Ureter (tissue), 1 donor: ENCODE results near the gene TOMT. TPM values are rescaled to one million over a fixed set of nuclear protein-coding genes. Genes with fewer than 3 reads are reported as not detected.
"Not testable (repeated sequence)": the region's sequence is repeated elsewhere in the genome, so short reads cannot be mapped to it uniquely, and the experiment has no call there.

Source experiments
- DNase-seq: peaks from one replicate; pipeline ENCODE4 v3.0.0-alpha.2; 2020; ENCODE audit warnings: low spot score
- total RNA-seq: library from RNA; stranded (reverse); gene quantifications from one replicate; pipeline ENCODE4 v1.2.4, GENCODE V29; 2023
- donor health status: DM: yes; HTN: yes; CAD: no.

Gene TOMT
- total RNA-seq, 1 donor from 2014 or later, result not detected

GRCh38 chr11:72124046-72124445 lies 18.3 kb downstream of the TOMT start:
- DNase-seq, result no peak

- DNase-seq, result no peak
These were observed 20.2 kb downstream of the TOMT start for GRCh38 chr11:72125956-72126355.

GRCh38 chr11:72127923-72128322 lies 22.2 kb downstream of the TOMT start:
- DNase-seq, result no peak

- no peak for DNase-seq
These were observed 23.7 kb downstream of the TOMT start for GRCh38 chr11:72129381-72129780.

- no peak for DNase-seq
These were observed 26.9 kb downstream of the TOMT start for GRCh38 chr11:72132646-72133045.

- not testable (repeated sequence) for DNase-seq
These were observed 29.7 kb downstream of the TOMT start, which contains the start of gene FOLR3 for GRCh38 chr11:72135473-72135872. FOLR3 (plus strand) TSS chr11:72135725; CDS start chr11:72135953, 228 bp downstream.

GRCh38 chr11:72135891-72136683 lies 30.4 kb downstream of the TOMT start:
- DNase-seq, result no peak

GRCh38 chr11:72136684-72137262 lies 31.0 kb downstream of the TOMT start:
- no peak for DNase-seq

- DNase-seq, result no peak
These were observed 33.2 kb downstream of the TOMT start for GRCh38 chr11:72138821-72139390.

- DNase-seq, result no peak
These were observed 33.8 kb downstream of the TOMT start for GRCh38 chr11:72139500-72139899.

- DNase-seq, result no peak
These were observed 34.9 kb downstream of the TOMT start for GRCh38 chr11:72140661-72141060.

GRCh38 chr11:72141066-72141465 lies 35.3 kb downstream of the TOMT start:
- DNase-seq, result no peak

- DNase-seq, result not testable (repeated sequence)
These were observed 36.4 kb downstream of the TOMT start for GRCh38 chr11:72142086-72142485.

GRCh38 chr11:72142543-72142942 lies 36.8 kb downstream of the TOMT start:
- not testable (repeated sequence) for DNase-seq

GRCh38 chr11:72144807-72145565 lies 39.3 kb downstream of the TOMT start:
- no peak for DNase-seq

GRCh38 chr11:72146625-72147024 lies 40.9 kb downstream of the TOMT start:
- DNase-seq, result no peak

GRCh38 chr11:72150882-72151281 lies 45.2 kb downstream of the TOMT start:
- no peak for DNase-seq

GRCh38 chr11:72153874-72154273 lies 48.1 kb downstream of the TOMT start:
- not testable (repeated sequence) for DNase-seq

- DNase-seq, result no peak
These were observed 49.1 kb downstream of the TOMT start for GRCh38 chr11:72154816-72155215.

- DNase-seq, result no peak
These were observed 50.0 kb downstream of the TOMT start for GRCh38 chr11:72155751-72156150.

GRCh38 chr11:72157131-72157530 lies 51.4 kb downstream of the TOMT start:
- no peak for DNase-seq
